Activated B cell treated with CpG ODN at 0.5 μM for 24 hours (primary cell): ENCODE data around the gene APOC4. TPM values are rescaled to one million over a fixed set of nuclear protein-coding genes. Genes with fewer than 3 reads are reported as not detected.

Source experiments
- ATAC-seq: fragments of 200-7000 bp; cut with Tn5 transposase; one replicate; pipeline ENCODE4 v1.10.0; 2021; ENCODE audit warnings: low read depth, mild to moderate bottlenecking, moderate library complexity
- CTCF ChIA-PET: fragments of 350-600 bp; sonication (Branson Sonifier 250); formaldehyde crosslinking; loops from one replicate; lab custom pipeline; 2021; ENCODE audit warnings: antibody characterized with exemption; lab: Charles Lee
- POLR2A ChIA-PET: fragments of 350-600 bp; sonication (Branson Sonifier 250); formaldehyde crosslinking; loops from one replicate; lab custom pipeline; 2021; ENCODE audit warnings: antibody characterized with exemption; lab: Charles Lee
- DNase-seq: peaks from one replicate; pipeline ENCODE4 v3.0.0; 2022
- H3K27ac Mint-ChIP-seq: one replicate; pipeline ENCODE4 v1.8.0; 2020; ENCODE audit warnings: mixed read lengths
- H3K27me3 Mint-ChIP-seq: one replicate; pipeline ENCODE4 v1.8.0; 2021; ENCODE audit warnings: mixed read lengths
- H3K36me3 Mint-ChIP-seq: one replicate; pipeline ENCODE4 v1.8.0; 2021; ENCODE audit warnings: low read depth, mixed read lengths
- H3K4me1 Mint-ChIP-seq: one replicate; pipeline ENCODE4 v1.8.0; 2021; ENCODE audit warnings: mixed read lengths
- H3K4me3 Mint-ChIP-seq: one replicate; pipeline ENCODE4 v1.8.0; 2020; ENCODE audit warnings: mild to moderate bottlenecking, mixed read lengths
- H3K9me3 Mint-ChIP-seq: one replicate; pipeline ENCODE4 v1.8.0; 2020; ENCODE audit warnings: mixed read lengths
- intact Hi-C: fragments of 100-400 bp; cut with micrococcal nuclease; formaldehyde crosslinking; loops from one replicate; pipeline ENCODE4 v1.15.1; 2024
- total RNA-seq: library from RNA; stranded (reverse); gene quantifications from 2 replicates; pipeline ENCODE4 v1.2.3, GENCODE V29; 2022
- TF ChIP-seq, protein P1 (sequence below): fragments of 200-600 bp; IDR thresholded peaks from one replicate; pipeline ENCODE4 v1.8.0; 2022; ENCODE audit warnings: antibody characterized with exemption, mild to moderate bottlenecking

The APOC4 gene, protein sequence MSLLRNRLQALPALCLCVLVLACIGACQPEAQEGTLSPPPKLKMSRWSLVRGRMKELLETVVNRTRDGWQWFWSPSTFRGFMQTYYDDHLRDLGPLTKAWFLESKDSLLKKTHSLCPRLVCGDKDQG
- total RNA-seq, result not detected in 2 replicates

DNA sequence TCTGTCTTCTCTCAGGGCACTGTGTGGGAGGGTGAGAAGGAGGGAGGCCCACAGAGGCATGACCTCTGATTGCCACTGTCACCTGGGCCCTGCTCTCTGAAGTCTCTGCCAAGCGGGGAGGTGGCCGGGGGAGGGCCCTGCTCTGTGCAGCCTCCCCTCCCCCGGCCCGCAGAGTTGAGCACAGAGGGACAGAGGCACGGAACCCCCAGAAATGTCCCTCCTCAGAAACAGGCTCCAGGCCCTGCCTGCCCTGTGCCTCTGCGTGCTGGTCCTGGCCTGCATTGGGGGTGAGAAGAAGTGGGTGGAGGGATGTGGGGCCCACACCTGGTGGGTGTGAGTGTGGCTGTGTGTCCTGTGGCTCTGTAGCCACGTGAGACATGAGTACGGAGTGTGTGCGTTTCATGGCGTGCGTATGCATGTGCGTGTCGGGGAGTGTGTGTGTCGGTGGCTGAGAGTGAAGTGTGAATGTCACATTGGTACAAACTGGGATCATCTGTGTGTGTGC, at the start of gene APOC4:
TSS of gene APOC4 (plus strand) at position 171 of the 505 bp plus-strand sequence. CDS start at position 212, 41 bp downstream.
- intact Hi-C loops, result no loop called here
- ChIA-PET CTCF (no interaction called here), POLR2A (no interaction called here)
- DNase-seq, result no peak
- no peak for ATAC-seq
- Mint-ChIP-seq H3K9me3 (no peaks in the 10 kb centered on the region), H3K4me1 (peaks cover 14% of the 10 kb centered on the region), H3K36me3 (no peaks in the 10 kb centered on the region), H3K27me3 (no peaks in the 10 kb centered on the region), H3K4me3 (no peak within 1 kb of the TSS), H3K27ac (no peak within 1 kb of the TSS)
- TF ChIP-seq, protein P1, sequence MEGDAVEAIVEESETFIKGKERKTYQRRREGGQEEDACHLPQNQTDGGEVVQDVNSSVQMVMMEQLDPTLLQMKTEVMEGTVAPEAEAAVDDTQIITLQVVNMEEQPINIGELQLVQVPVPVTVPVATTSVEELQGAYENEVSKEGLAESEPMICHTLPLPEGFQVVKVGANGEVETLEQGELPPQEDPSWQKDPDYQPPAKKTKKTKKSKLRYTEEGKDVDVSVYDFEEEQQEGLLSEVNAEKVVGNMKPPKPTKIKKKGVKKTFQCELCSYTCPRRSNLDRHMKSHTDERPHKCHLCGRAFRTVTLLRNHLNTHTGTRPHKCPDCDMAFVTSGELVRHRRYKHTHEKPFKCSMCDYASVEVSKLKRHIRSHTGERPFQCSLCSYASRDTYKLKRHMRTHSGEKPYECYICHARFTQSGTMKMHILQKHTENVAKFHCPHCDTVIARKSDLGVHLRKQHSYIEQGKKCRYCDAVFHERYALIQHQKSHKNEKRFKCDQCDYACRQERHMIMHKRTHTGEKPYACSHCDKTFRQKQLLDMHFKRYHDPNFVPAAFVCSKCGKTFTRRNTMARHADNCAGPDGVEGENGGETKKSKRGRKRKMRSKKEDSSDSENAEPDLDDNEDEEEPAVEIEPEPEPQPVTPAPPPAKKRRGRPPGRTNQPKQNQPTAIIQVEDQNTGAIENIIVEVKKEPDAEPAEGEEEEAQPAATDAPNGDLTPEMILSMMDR, result no peak

DNA sequence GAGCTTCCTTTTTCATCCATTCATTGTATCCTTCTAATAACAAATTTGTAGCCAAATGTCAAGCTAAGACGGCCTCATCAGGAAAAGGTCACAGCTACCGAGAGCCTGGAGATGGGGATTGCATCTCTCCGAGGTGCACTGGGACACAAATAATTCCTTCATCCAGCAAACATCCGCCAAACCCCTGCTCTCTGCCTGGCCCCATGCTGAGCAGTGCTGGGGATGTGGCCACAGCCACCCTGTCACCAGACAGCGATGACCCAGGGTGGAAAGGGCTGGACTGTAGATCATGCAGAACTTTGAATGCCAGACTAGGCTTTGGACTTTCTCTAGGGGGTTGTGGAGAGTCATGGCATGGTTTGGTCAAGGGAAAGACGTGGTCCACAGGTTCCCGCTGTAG, 49.1 kb upstream of the APOC4 start:
- TF ChIP-seq, protein P1, result no peak
- ChIA-PET POLR2A (interaction anchor here (0.5 to 3.1 kb wide), 2 partner anchors 62 to 65 kb away, joined by 11 to 14 read pairs; partner anchors contain the start of gene CLPTM1), CTCF (no interaction called here)
- Mint-ChIP-seq H3K4me1 (peaks cover 34% of the 10 kb centered on the region), H3K27ac (no peak overlapping the region), H3K4me3 (peak overlapping the region; percentile 87), H3K9me3 (peaks cover 2% of the 10 kb centered on the region), H3K27me3 (no peaks in the 10 kb centered on the region), H3K36me3 (peaks cover 59% of the 10 kb centered on the region)
- ATAC-seq (no peak), DNase-seq (no peak)
- intact Hi-C loops, result loop anchor here (5.0 kb wide), 1 partner anchor 681 kb away; the partner anchor contains the start of gene ZNF227

DNA sequence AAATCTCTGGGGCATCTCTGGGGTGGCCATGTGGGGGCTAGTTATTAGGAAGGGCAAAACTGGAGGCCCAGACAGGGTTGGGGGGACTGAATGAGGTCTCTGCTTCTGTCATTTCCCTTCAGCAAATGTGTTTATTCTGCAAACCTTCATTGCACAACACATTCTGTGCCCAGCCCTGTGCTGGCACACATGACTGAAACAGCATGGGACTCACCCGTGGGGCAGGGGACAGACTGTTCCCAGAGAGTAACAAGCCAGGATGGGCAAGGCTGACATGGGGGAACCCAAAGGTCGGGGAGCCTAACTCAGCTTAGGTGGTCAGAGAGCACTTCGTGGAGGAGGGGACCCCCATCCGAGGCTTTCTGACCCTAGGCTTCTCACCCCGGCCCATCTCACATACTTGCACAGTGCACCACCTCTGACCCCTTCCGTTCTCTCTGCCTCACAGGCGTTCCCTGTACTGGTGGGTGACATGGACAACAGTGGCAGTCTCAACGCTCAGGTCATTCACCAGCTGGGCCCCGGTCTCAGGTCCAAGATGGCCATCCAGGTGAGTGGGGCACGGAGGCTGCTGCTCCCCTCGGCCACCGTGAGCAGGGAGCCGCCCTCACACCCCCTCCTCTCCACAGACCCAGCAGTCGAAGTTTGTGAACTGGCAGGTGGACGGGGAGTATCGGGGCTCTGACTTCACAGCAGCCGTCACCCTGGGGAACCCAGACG, 48.5 kb upstream of the APOC4 start:
- no peak overlapping the region for H3K27ac Mint-ChIP-seq
- ATAC-seq (no peak), DNase-seq (no peak)
- TF ChIP-seq, protein P1, result no peak
- intact Hi-C loops, result loop anchor here (5.0 kb wide), 1 partner anchor 681 kb away; the partner anchor contains the start of gene ZNF227
- H3K4me3 Mint-ChIP-seq, result peak overlapping the region; percentile 87
- peaks cover 63% of the 10 kb centered on the region for H3K36me3 Mint-ChIP-seq
- peaks cover 2% of the 10 kb centered on the region for H3K9me3 Mint-ChIP-seq
- peaks cover 34% of the 10 kb centered on the region for H3K4me1 Mint-ChIP-seq
- H3K27me3 Mint-ChIP-seq, result no peaks in the 10 kb centered on the region
- ChIA-PET CTCF (no interaction called here), POLR2A (interaction anchor here (0.5 kb wide), 1 partner anchor 66 kb away, joined by 14 read pairs; no protein-coding TSS in a partner anchor)

DNA sequence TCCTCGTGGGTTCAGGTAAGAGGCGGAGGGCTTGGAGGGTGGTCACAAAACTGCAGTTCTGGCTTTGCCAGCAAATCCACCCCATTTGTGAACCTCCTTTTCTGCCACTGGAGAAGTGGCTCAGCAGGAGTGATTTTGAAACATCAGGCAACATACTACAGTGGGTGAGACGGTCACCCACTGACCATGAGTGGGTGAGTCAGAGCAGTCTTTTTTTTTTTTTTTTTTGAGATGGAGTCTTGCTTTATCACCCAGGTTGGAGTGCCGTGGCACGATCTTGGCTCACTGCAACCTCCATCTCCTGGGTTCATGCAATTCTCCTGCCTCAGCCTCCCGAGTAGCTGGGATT, 48.0 kb upstream of the APOC4 start:
- ChIA-PET CTCF (no interaction called here), POLR2A (no interaction called here)
- ATAC-seq, result no peak
- Mint-ChIP-seq H3K27ac (no peak overlapping the region), H3K9me3 (peaks cover 2% of the 10 kb centered on the region), H3K36me3 (peaks cover 63% of the 10 kb centered on the region), H3K4me1 (peaks cover 32% of the 10 kb centered on the region), H3K4me3 (no peak overlapping the region), H3K27me3 (no peaks in the 10 kb centered on the region)
- DNase-seq, result no peak
- intact Hi-C loops, result loop anchor here (5.0 kb wide), 1 partner anchor 682 kb away; the partner anchor contains the start of gene ZNF227
- TF ChIP-seq, protein P1, result no peak

DNA sequence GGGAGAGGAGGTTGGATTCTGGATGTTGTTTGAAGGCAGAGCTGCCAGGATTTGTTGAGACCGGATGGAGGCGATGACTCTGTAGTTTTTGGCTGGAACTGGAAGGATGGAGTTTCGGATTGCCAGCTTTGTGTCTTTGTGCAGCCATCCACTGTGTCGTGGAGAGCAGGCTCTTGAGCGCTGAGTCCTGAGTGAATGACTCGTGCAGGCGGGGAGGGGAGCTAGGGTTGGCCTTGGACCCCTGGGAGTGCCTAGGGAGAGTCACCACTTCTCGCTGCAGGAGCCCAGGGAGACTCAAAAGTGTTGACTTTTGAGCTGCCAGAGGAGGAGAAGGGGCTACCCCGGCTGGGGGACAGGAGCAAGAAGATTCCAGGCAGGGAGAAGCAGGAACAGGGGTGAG, 47.1 kb upstream of the APOC4 start:
- H3K27ac Mint-ChIP-seq, result no peak overlapping the region
- intact Hi-C loops, result loop anchor here (5.0 kb wide), 1 partner anchor 683 kb away; the partner anchor contains the start of gene ZNF227
- TF ChIP-seq, protein P1, result no peak
- POLR2A ChIA-PET, result interaction anchor here (0.6 kb wide), 1 partner anchor 288 kb away, joined by 6 read pairs; no protein-coding TSS in a partner anchor
- H3K27me3 Mint-ChIP-seq, result no peaks in the 10 kb centered on the region
- no peak overlapping the region for H3K4me3 Mint-ChIP-seq
- CTCF ChIA-PET, result no interaction called here
- DNase-seq, result no peak
- peaks cover 25% of the 10 kb centered on the region for H3K4me1 Mint-ChIP-seq
- H3K36me3 Mint-ChIP-seq, result peaks cover 68% of the 10 kb centered on the region
- ATAC-seq, result no peak
- H3K9me3 Mint-ChIP-seq, result no peaks in the 10 kb centered on the region
